ENCODE measurements around the gene BRD2. TPM values are rescaled to one million over a fixed set of nuclear protein-coding genes. Genes with fewer than 3 reads are reported as not detected.
A peak's percentile ranks its signal among the peaks of the same experiment; 100 is the strongest.

BRD2 gene
- total and polyA plus RNA-seq, 9 of the 15 experiments (the other 6 are each of a cell fraction or from before 2014, with no cell fraction given) = 19.0 to 252 (median 181) TPM

DNA sequence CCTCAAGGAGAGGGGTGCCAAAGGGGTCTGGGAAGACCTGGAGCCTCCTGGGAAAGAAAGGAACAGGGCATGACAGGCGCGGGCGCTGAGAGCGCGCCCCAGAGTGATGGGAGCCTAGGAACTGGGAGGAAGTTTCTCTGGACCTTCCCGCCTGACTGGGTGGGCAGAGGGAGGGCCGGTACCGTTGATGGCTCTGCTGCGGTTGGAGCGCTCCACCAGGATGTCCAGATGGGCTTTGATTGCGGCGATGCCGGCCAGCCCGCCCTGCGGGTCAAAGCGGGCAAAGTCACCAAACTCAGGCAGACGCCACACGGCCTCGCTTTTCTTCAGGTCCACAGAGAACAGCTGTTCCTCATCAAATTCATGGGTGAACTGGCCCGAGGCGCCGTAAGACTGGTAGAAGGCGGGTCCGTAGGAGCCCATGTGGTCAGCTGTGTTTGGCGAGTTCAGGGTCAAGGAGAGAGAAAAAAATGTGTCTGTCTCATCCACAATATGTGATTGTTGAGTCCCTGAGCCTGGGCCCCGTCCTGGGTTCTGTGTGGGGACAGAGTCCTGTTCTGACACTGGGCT, 39.5 kb downstream of the BRD2 start:
- FAIRE-seq (no peak), DNase-seq (ENCODE audit: extremely low read depth in 1 of 4, low spot score in 3 of 4) (peak in 1 of 4 experiments; percentile 5), ATAC-seq (no peak; the same call in 2 of the 3 replicates)
- Histone ChIP-seq H3K4me3 (no peak overlapping the region), H3K36me3 (ENCODE audit: control insufficient read depth, insufficient read depth, low read length) (no peaks in the 10 kb centered on the region), H3K9me3 (replicated peaks; ENCODE audit: control insufficient read depth, insufficient read depth, low read depth, low read length) (no peaks in the 10 kb centered on the region), H3K4me1 (replicated peaks in 1 of 2; ENCODE audit: control insufficient read depth in 2 of 2, insufficient read depth in 2 of 2, low read length in 2 of 2) (no peaks in the 10 kb centered on the region), H3K27me3 (ENCODE audit: control insufficient read depth in 2 of 2, insufficient read depth in 2 of 2, low read length in 2 of 2) (peaks cover 43 to 57% of the 10 kb centered on the region in 2 experiments), H4K20me1 (replicated peaks; ENCODE audit: control insufficient read depth, insufficient read depth, low read length) (no peaks in the 10 kb centered on the region), H3K79me2 (ENCODE audit: control insufficient read depth, insufficient read depth, low read length) (no peaks in the 10 kb centered on the region), H2AFZ (ENCODE audit: low read depth, low read length) (no peak overlapping the region), H3K4me2 (ENCODE audit: insufficient read depth, low read length) (no peak overlapping the region), H3K9ac (ENCODE audit: insufficient read depth in 1 of 2, low read depth in 2 of 2, low read length in 2 of 2) (no peak overlapping the region), H3K27ac (ENCODE audit: extremely low read depth, low read depth, low read length) (no peak overlapping the region), H3K9me1 (ENCODE audit: control insufficient read depth, insufficient read depth, low read length) (no peaks in the 10 kb centered on the region)
- in situ Hi-C loops (cut with MboI) (no loop called here), intact Hi-C loops (cut with micrococcal nuclease) (no loop called here)
- no TSS peak for BruUV-seq (replicated peaks)
- ChIA-PET POLR2A (interaction anchor here (1.4 kb wide), 1 partner anchor 36 kb away, joined by 3 read pairs; no protein-coding TSS in a partner anchor), CTCF (ENCODE audit: low intra/inter-chr PET ratio) (interaction anchor here (0.7 kb wide), 1 partner anchor 34 kb away, joined by 8 read pairs; no protein-coding TSS in a partner anchor)
- WGBS (ENCODE audit: insufficient coverage, low coverage, missing lambda C conversion rate) = 1% methylated on average over 26 of the region's 26 CpGs
- no peak for TF ChIP-seq ZNF143 (CRISPR knock-in tag; IDR thresholded peaks at IDR 0.05)
- TF ChIP-seq, protein P1, sequence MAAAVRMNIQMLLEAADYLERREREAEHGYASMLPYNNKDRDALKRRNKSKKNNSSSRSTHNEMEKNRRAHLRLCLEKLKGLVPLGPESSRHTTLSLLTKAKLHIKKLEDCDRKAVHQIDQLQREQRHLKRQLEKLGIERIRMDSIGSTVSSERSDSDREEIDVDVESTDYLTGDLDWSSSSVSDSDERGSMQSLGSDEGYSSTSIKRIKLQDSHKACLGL (CRISPR knock-in tag; IDR thresholded peaks at IDR 0.05; ENCODE audit: borderline replicate concordance, poor library complexity, severe bottlenecking) = no peak
- no peak for TF ChIP-seq ZFP1 (CRISPR knock-in tag; IDR thresholded peaks at IDR 0.05)
- no peak for TF ChIP-seq GTF2F1 (IDR thresholded peaks at IDR 0.05; ENCODE audit: low read depth, low read length)
- TF ChIP-seq, protein P2, sequence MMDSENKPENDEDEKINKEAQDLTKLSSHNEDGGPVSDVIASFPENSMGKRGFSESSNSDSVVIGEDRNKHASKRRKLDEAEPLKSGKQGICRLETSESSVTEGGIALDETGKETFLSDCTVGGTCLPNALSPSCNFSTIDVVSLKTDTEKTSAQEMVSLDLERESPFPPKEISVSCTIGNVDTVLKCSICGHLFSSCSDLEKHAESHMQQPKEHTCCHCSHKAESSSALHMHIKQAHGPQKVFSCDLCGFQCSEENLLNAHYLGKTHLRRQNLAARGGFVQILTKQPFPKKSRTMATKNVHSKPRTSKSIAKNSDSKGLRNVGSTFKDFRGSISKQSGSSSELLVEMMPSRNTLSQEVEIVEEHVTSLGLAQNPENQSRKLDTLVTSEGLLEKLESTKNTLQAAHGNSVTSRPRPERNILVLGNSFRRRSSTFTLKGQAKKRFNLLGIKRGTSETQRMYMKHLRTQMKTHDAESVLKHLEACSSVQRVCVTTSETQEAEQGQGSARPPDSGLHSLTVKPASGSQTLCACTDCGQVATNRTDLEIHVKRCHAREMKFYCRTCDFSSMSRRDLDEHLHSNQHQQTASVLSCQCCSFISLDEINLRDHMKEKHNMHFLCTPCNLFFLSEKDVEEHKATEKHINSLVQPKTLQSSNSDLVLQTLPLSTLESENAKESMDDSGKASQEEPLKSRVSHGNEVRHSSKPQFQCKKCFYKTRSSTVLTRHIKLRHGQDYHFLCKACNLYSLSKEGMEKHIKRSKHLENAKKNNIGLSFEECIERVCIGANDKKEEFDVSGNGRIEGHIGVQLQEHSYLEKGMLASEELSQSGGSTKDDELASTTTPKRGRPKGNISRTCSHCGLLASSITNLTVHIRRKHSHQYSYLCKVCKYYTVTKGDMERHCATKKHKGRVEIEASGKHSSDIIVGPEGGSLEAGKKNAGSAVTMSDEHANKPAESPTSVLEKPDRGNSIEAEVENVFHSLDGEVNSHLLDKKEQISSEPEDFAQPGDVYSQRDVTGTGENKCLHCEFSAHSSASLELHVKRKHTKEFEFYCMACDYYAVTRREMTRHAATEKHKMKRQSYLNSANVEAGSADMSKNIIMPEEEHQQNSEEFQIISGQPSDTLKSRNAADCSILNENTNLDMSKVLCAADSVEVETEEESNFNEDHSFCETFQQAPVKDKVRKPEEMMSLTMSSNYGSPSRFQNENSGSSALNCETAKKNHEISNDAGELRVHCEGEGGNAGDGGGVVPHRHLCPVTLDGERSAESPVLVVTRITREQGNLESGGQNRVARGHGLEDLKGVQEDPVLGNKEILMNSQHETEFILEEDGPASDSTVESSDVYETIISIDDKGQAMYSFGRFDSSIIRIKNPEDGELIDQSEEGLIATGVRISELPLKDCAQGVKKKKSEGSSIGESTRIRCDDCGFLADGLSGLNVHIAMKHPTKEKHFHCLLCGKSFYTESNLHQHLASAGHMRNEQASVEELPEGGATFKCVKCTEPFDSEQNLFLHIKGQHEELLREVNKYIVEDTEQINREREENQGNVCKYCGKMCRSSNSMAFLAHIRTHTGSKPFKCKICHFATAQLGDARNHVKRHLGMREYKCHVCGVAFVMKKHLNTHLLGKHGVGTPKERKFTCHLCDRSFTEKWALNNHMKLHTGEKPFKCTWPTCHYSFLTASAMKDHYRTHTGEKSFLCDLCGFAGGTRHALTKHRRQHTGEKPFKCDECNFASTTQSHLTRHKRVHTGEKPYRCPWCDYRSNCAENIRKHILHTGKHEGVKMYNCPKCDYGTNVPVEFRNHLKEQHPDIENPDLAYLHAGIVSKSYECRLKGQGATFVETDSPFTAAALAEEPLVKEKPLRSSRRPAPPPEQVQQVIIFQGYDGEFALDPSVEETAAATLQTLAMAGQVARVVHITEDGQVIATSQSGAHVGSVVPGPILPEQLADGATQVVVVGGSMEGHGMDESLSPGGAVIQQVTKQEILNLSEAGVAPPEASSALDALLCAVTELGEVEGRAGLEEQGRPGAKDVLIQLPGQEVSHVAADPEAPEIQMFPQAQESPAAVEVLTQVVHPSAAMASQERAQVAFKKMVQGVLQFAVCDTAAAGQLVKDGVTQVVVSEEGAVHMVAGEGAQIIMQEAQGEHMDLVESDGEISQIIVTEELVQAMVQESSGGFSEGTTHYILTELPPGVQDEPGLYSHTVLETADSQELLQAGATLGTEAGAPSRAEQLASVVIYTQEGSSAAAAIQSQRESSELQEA (IDR thresholded peaks at IDR 0.05; ENCODE audit: low read depth) = no peak
- no peak for TF ChIP-seq ZSCAN32 (CRISPR knock-in tag; IDR thresholded peaks at IDR 0.05)
- TF ChIP-seq CCAR2 (IDR thresholded peaks at IDR 0.05; ENCODE audit: low read depth, low read length) = no peak

Data from K562 (cell line).